GM13977 (cell line): ENCODE measurements around the gene C22orf15.

ENCODE experiments used
- DNase-seq: peaks from one replicate; pipeline ENCODE4 v3.0.0; 2012; ENCODE audit warnings: low spot score
- CTCF ChIP-seq: IDR thresholded peaks from 2 replicates; pipeline ENCODE4 v1.5.1; 2012; ENCODE audit warnings: mild to moderate bottlenecking, control low read depth; ENCODE audit not compliant: insufficient read depth; ENCODE audit errors: extremely low read depth, missing control alignments
- in situ Hi-C: fragments of 300-500 bp; cut with MboI; formaldehyde crosslinking; loops from one replicate; pipeline ENCODE4 v1.12.0; 2022; ENCODE audit warnings: low sequenced_read_pairs, low pct_unique_long_range_greater_than_20kb, mixed read lengths, inconsistent platforms; ENCODE audit not compliant: unreplicated experiment

The C22orf15 gene

GRCh38 chr22:23772649-23773473 is 10.1 kb downstream of the C22orf15 start, which contains the start of gene MMP11:
Gene MMP11 (plus strand): TSS chr22:23772849. CDS start chr22:23772871, 22 bp downstream.
- peak; percentile 22 for TF ChIP-seq CTCF
- DNase-seq, result peak; percentile 84
- in situ Hi-C loops, result no loop called here

GRCh38 chr22:23773483-23774113 is 10.8 kb downstream of the C22orf15 start:
- DNase-seq, result no peak
- TF ChIP-seq CTCF, result no peak
- in situ Hi-C loops, result no loop called here

GRCh38 chr22:23774114-23774921 is 11.5 kb downstream of the C22orf15 start:
- in situ Hi-C loops, result no loop called here
- no peak for TF ChIP-seq CTCF
- DNase-seq, result no peak

- in situ Hi-C loops, result no loop called here
- TF ChIP-seq CTCF, result no peak
- DNase-seq, result no peak
Measured at GRCh38 chr22:23774922-23775436, 12.2 kb downstream of the C22orf15 start.

- in situ Hi-C loops, result no loop called here
- TF ChIP-seq CTCF, result no peak
- DNase-seq, result no peak
Measured at GRCh38 chr22:23775779-23776375, 13.1 kb downstream of the C22orf15 start.

- in situ Hi-C loops, result no loop called here
- no peak for DNase-seq
Measured at GRCh38 chr22:23777776-23778576, 15.2 kb downstream of the C22orf15 start.

More at GRCh38 chr22:23777776-23778576, 15.2 kb downstream of the C22orf15 start:
- TF ChIP-seq CTCF, result no peak
